H1 (cell line): ENCODE measurements around the gene FHIT. TPM values are rescaled to one million over a fixed set of nuclear protein-coding genes. Genes with fewer than 3 reads are reported as not detected.

Experiments
- CTCF ChIA-PET: fragments of 300-600 bp; sonication (Branson Sonifier 250); formaldehyde crosslinking; loops from one replicate; lab custom pipeline; 2021; ENCODE audit not compliant: partially characterized antibody; lab: Charles Lee
- POLR2A ChIA-PET: fragments of 300-600 bp; sonication (Branson Sonifier 250); formaldehyde crosslinking; loops from one replicate; lab custom pipeline; 2021; ENCODE audit warnings: inconsistent platforms; ENCODE audit not compliant: partially characterized antibody; lab: Charles Lee
- DNase-seq, 2 experiments: peaks; one replicate each; pipeline versions ENCODE4 v3.0.0 to v3.0.0-alpha.2; 2010 to 2022; ENCODE audit warnings: low spot score in 2 of 2, low read depth in 1 of 2, mixed read lengths in 1 of 2
- FAIRE-seq: peaks from 2 replicates; lab custom pipeline; 2011; peaks lifted over from hg19 to GRCh38; lab: Jason Lieb, UNC
- H2AFZ ChIP-seq: 2 replicates; pipeline ENCODE4 v1.8.1; 2012; ENCODE audit warnings: low read length, inconsistent platforms
- H2AK5ac ChIP-seq: 2 replicates; pipeline ENCODE4 v1.6.1; 2013; ENCODE audit warnings: low read depth, low read length
- H2BK120ac ChIP-seq: replicated peaks from 2 replicates; pipeline ENCODE3; 2013; ENCODE audit warnings: low read depth, low read length, inconsistent platforms
- H2BK12ac ChIP-seq: 2 replicates; pipeline ENCODE4 v1.6.1; 2013; ENCODE audit warnings: low read depth, low read length
- H2BK15ac ChIP-seq: 2 replicates; pipeline ENCODE4 v1.6.1; 2013; ENCODE audit warnings: low read length
- H2BK20ac ChIP-seq: 2 replicates; pipeline ENCODE4 v1.6.1; 2013; ENCODE audit warnings: low read length
- H2BK5ac ChIP-seq: 2 replicates; pipeline ENCODE4 v1.6.1; 2013; ENCODE audit warnings: low read depth, low read length
- H3K14ac ChIP-seq: 2 replicates; pipeline ENCODE4 v1.6.1; 2013; ENCODE audit warnings: inconsistent platforms; ENCODE audit not compliant: insufficient read length
- H3K18ac ChIP-seq: 2 replicates; pipeline ENCODE4 v1.6.1; 2013; ENCODE audit warnings: low read length; ENCODE audit errors: extremely low read depth
- H3K23ac ChIP-seq: 2 replicates; pipeline ENCODE4 v1.6.1; 2013; ENCODE audit warnings: inconsistent platforms; ENCODE audit not compliant: insufficient read length
- H3K23me2 ChIP-seq: 2 replicates; pipeline ENCODE4 v1.6.1; 2013; ENCODE audit warnings: low read depth, low read length
- H3K27ac ChIP-seq: 2 replicates; pipeline ENCODE4 v1.6.1; 2011; ENCODE audit warnings: low read depth, low read length, inconsistent platforms
- H3K27me3 ChIP-seq, 4 experiments: replicated peaks in 1 of 4; 1 replicate in 1 of 4; 2 replicates in 3 of 4; pipeline versions ENCODE4 v1.6.1 to v1.8.1; 2011 to 2013; ENCODE audit warnings: low read length in 3 of 4, mild to moderate bottlenecking in 3 of 4, inconsistent platforms in 2 of 4, mixed read lengths in 2 of 4, moderate library complexity in 1 of 4; ENCODE audit not compliant: control insufficient read depth in 3 of 4, insufficient read depth in 3 of 4; ENCODE audit errors: extremely low read depth in 1 of 4
- H3K36me3 ChIP-seq, 4 experiments: 2 replicates each; pipeline versions ENCODE4 v1.6.1 to v1.8.1; 2011 to 2013; ENCODE audit warnings: mild to moderate bottlenecking in 4 of 4, low read length in 3 of 4, moderate library complexity in 2 of 4, control low read depth in 1 of 4, inconsistent platforms in 1 of 4; ENCODE audit not compliant: insufficient read depth in 4 of 4, control insufficient read depth in 2 of 4
- H3K4ac ChIP-seq: replicated peaks from 2 replicates; pipeline ENCODE3; 2013; ENCODE audit warnings: low read length, low read depth, mixed read lengths, inconsistent platforms; ENCODE audit not compliant: insufficient read length
- H3K4me1 ChIP-seq, 4 experiments: replicated peaks in 1 of 4; 1 replicate in 1 of 4; 2 replicates in 3 of 4; pipeline versions ENCODE4 v1.6.1 to v1.8.1; 2011 to 2013; ENCODE audit warnings: low read length in 3 of 4, inconsistent platforms in 2 of 4, mixed read lengths in 1 of 4; ENCODE audit not compliant: insufficient read depth in 4 of 4, control insufficient read depth in 3 of 4
- H3K4me2 ChIP-seq, 2 experiments: 2 replicates each; pipeline versions ENCODE4 v1.6.1 to v1.8.1; 2011 to 2013; ENCODE audit warnings: low read depth in 2 of 2, low read length in 2 of 2, control low read depth in 1 of 2, inconsistent platforms in 1 of 2, mild to moderate bottlenecking in 1 of 2; ENCODE audit not compliant: insufficient read depth in 1 of 2
- H3K4me3 ChIP-seq, 4 experiments: fragments of 200-600, 300-600 bp in 1 of 4; sonication (generic), shearing (Covaris generic), sonication (Bioruptor Twin) in 1 of 4; 2 replicates each; pipeline versions ENCODE4 v1.5.1 to v1.8.1; 2011 to 2016; ENCODE audit warnings: low read length in 4 of 4, low read depth in 3 of 4, control low read depth in 2 of 4, inconsistent platforms in 2 of 4, mild to moderate bottlenecking in 2 of 4, mixed read lengths in 1 of 4, moderate library complexity in 1 of 4; ENCODE audit not compliant: insufficient read depth in 2 of 4; ENCODE audit errors: extremely low read depth in 1 of 4
- H3K56ac ChIP-seq: replicated peaks from 2 replicates; pipeline ENCODE3; 2013; ENCODE audit warnings: low read depth, mild to moderate bottlenecking, mixed read lengths, low read length, inconsistent platforms; ENCODE audit not compliant: insufficient read length
- H3K79me1 ChIP-seq: 2 replicates; pipeline ENCODE4 v1.6.1; 2013; ENCODE audit warnings: low read depth, low read length, control low read depth
- H3K79me2 ChIP-seq, 2 experiments: 2 replicates each; pipeline versions ENCODE4 v1.6.1 to v1.8.1; 2012 to 2013; ENCODE audit warnings: low read length in 2 of 2, mild to moderate bottlenecking in 2 of 2, inconsistent platforms in 1 of 2; ENCODE audit not compliant: insufficient read depth in 2 of 2, control insufficient read depth in 1 of 2
- H3K9ac ChIP-seq, 4 experiments: replicated peaks in 1 of 4; 1 replicate in 1 of 4; 2 replicates in 3 of 4; pipeline versions ENCODE4 v1.6.1 to v1.8.1; 2011 to 2013; ENCODE audit warnings: low read depth in 3 of 4, low read length in 3 of 4, control low read depth in 2 of 4, mild to moderate bottlenecking in 2 of 4, moderate library complexity in 2 of 4, inconsistent platforms in 1 of 4; ENCODE audit errors: extremely low read depth in 1 of 4
- H3K9me3 ChIP-seq, 2 experiments: 2 replicates each; pipeline versions ENCODE4 v1.6.1 to v1.8.1; 2012 to 2013; ENCODE audit warnings: mild to moderate bottlenecking in 2 of 2, moderate library complexity in 2 of 2, control low read depth in 1 of 2, inconsistent platforms in 1 of 2, low read depth in 1 of 2, low read length in 1 of 2, mixed read lengths in 1 of 2; ENCODE audit not compliant: insufficient read depth in 2 of 2
- H4K20me1 ChIP-seq, 2 experiments: replicated peaks in 1 of 2; 2 replicates each; pipeline versions ENCODE3 to v1.8.1; 2011 to 2013; ENCODE audit warnings: inconsistent platforms in 2 of 2, low read length in 2 of 2, mild to moderate bottlenecking in 1 of 2; ENCODE audit not compliant: insufficient read depth in 2 of 2, control insufficient read depth in 1 of 2
- H4K5ac ChIP-seq: 2 replicates; pipeline ENCODE4 v1.6.1; 2013; ENCODE audit warnings: low read length, low read depth, mixed read lengths, inconsistent platforms; ENCODE audit not compliant: insufficient read length
- H4K8ac ChIP-seq: 2 replicates; pipeline ENCODE4 v1.8.0; 2013; ENCODE audit warnings: mild to moderate bottlenecking, moderate library complexity, low read length, inconsistent platforms; ENCODE audit not compliant: insufficient read depth; ENCODE audit errors: extremely low read depth
- H4K91ac ChIP-seq: replicated peaks from 2 replicates; pipeline ENCODE3; 2013; ENCODE audit warnings: low read length, mixed read lengths, inconsistent platforms; ENCODE audit not compliant: insufficient read length
- KDM4A ChIP-seq: IDR thresholded peaks from one replicate; pipeline ENCODE4 v1.7.1; 2012; ENCODE audit warnings: low read depth, mild to moderate bottlenecking, moderate library complexity, low read length, inconsistent platforms; ENCODE audit not compliant: severe bottlenecking
- POLR2AphosphoS5 ChIP-seq: IDR thresholded peaks from 2 replicates; pipeline ENCODE4 v1.6.1; 2011; ENCODE audit warnings: low read depth, low read length
- RFX5 ChIP-seq: IDR thresholded peaks from 2 replicates; pipeline ENCODE4 v1.6.1; 2011; ENCODE audit warnings: low read depth, low read length, improper control_type of control experiment, borderline replicate concordance
- RNF2 ChIP-seq: fragments of 200-900, 300-1000 bp; sonication (generic); IDR thresholded peaks from 2 replicates; pipeline ENCODE4 v1.7.1; 2016; ENCODE audit warnings: borderline replicate concordance, low read depth, mild to moderate bottlenecking, antibody characterized with exemption, low read length; ENCODE audit not compliant: poor library complexity, severe bottlenecking; ENCODE audit errors: missing control alignments
- SAP30 ChIP-seq: fragments of 300-600 bp; sonication (generic); IDR thresholded peaks from 2 replicates; pipeline ENCODE4 v1.7.1; 2012; ENCODE audit warnings: low read length, moderate library complexity, mild to moderate bottlenecking, inconsistent platforms; ENCODE audit not compliant: insufficient read depth, insufficient replicate concordance
- SP1 ChIP-seq: IDR thresholded peaks from 2 replicates; pipeline ENCODE4 v1.6.1; 2011; ENCODE audit warnings: low read depth, low read length
- TBP ChIP-seq: IDR thresholded peaks from 2 replicates; pipeline ENCODE4 v1.6.1; 2011; ENCODE audit warnings: low read depth, low read length, improper control_type of control experiment
- TEAD4 ChIP-seq: IDR thresholded peaks from 2 replicates; pipeline ENCODE4 v1.6.1; 2012; ENCODE audit warnings: low read depth, low read length, inconsistent platforms, mixed read lengths
- WGBS, 2 experiments: shearing (Covaris generic) in 1 of 2; methylation state at CpG; one replicate each; pipeline versions ENCODE4 v1.1.6 to v1.1.7; 2013 to 2015; ENCODE audit warnings: low lambda C conversion rate in 2 of 2, mixed read lengths in 2 of 2, inconsistent platforms in 1 of 2, low coverage in 1 of 2, missing lambda C conversion rate in 1 of 2; ENCODE audit not compliant: insufficient replicate concordance in 2 of 2, insufficient coverage in 1 of 2, insufficient read length in 1 of 2; ENCODE audit errors: extremely low coverage in 1 of 2, missing lambda C conversion rate in 1 of 2; 5-methylcytosine and 5-hydroxymethylcytosine counted together
- polyA plus RNA-seq, 7 experiments: library from polyadenylated mRNA; depleted of rRNA in 3 of 7; stranded (reverse) in 5 of 7; unstranded in 2 of 7; fragments of >200 nt in 5 of 7; fragments of 200-250 nt in 2 of 7; gene quantifications; 1 replicate in 5 of 7; 2 replicates in 1 of 7; 4 replicates in 1 of 7; pipeline versions ENCODE4 v1.2.1 to v1.2.3, GENCODE V29; 2011 to 2013; ENCODE audit warnings: missing spikeins in 2 of 7, mixed read lengths in 2 of 7
- total RNA-seq: library from RNA; stranded (reverse); fragmentation: NEBNext Ultra II Directional; extraction: Animal tissue kit (Norgen Biotek cat#: 25700); gene quantifications from 2 replicates; pipeline ENCODE4 v1.2.1, GENCODE V29; 2021
- TF ChIP-seq, protein P1 (sequence below): IDR thresholded peaks from 2 replicates; pipeline ENCODE4 v1.6.1; 2012; ENCODE audit warnings: inconsistent platforms

Gene FHIT
- total and polyA plus RNA-seq, 2 of the 8 experiments (the other 6 are each of a cell fraction or from before 2014, with no cell fraction given): 1.2 to 3.2 TPM

- H3K9ac ChIP-seq: no peak overlapping the region
Measured at GRCh38 chr3:60325610-60326170, 925.6 kb downstream of the FHIT start.

More at GRCh38 chr3:60325610-60326170, 925.6 kb downstream of the FHIT start:
- FAIRE-seq (no peak), DNase-seq (no peak)
- H3K27me3 ChIP-seq: no peaks in the 10 kb centered on the region
- no peaks in the 10 kb centered on the region for H3K36me3 ChIP-seq
- H3K4me3 ChIP-seq: no peak overlapping the region
- no peak overlapping the region for H3K4me2 ChIP-seq
- H3K23ac ChIP-seq: no peak overlapping the region
- H2BK5ac ChIP-seq: no peak overlapping the region
- no peak overlapping the region for H3K27ac ChIP-seq
- no peak overlapping the region for H2AFZ ChIP-seq
- H3K23me2 ChIP-seq: no peaks in the 10 kb centered on the region
- ChIA-PET POLR2A (no interaction called here), CTCF (interaction anchor here (0.6 kb wide), 1 partner anchor 431 kb away, joined by 3 read pairs; no protein-coding TSS in a partner anchor)
- no peak overlapping the region for H4K91ac ChIP-seq
- H3K18ac ChIP-seq: no peak overlapping the region
- H3K4ac ChIP-seq: no peak overlapping the region
- no peaks in the 10 kb centered on the region for H3K79me1 ChIP-seq
- no peak overlapping the region for H2BK120ac ChIP-seq
- no peak overlapping the region for H2BK12ac ChIP-seq
- H3K79me2 ChIP-seq: no peaks in the 10 kb centered on the region
- no peaks in the 10 kb centered on the region for H3K9me3 ChIP-seq
- H2BK20ac ChIP-seq: no peak overlapping the region
- no peak overlapping the region for H2AK5ac ChIP-seq
- TF ChIP-seq, protein P1, sequence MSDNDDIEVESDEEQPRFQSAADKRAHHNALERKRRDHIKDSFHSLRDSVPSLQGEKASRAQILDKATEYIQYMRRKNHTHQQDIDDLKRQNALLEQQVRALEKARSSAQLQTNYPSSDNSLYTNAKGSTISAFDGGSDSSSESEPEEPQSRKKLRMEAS: no peak
- no peak for TF ChIP-seq KDM4A
- no peak for TF ChIP-seq POLR2AphosphoS5
- no peak for TF ChIP-seq SAP30
- TF ChIP-seq RNF2: no peak
- no peak for TF ChIP-seq TBP
- no peak for TF ChIP-seq TEAD4
- no peak for TF ChIP-seq SP1
- TF ChIP-seq RFX5: no peak
- WGBS, 2 experiments: 92% methylated on average over 5 of the region's 5 CpGs; no CpG with 5 or more reads in 1 of the 2 experiments
- H3K14ac ChIP-seq: no peak overlapping the region
- H4K5ac ChIP-seq: no peak overlapping the region
- H4K20me1 ChIP-seq: no peaks in the 10 kb centered on the region
- no peaks in the 10 kb centered on the region for H3K4me1 ChIP-seq
- no peak overlapping the region for H4K8ac ChIP-seq
- H2BK15ac ChIP-seq: no peak overlapping the region
- no peak overlapping the region for H3K56ac ChIP-seq
